GM12878 (cell line): ENCODE data around the gene MYO10.

ENCODE experiments used
- CTCF ChIP-seq, 3 experiments: IDR thresholded peaks in 2 of 3; conservative IDR thresholded peaks in 1 of 3; 2 replicates each; pipeline ENCODE4 v1.5.1; 2011; ENCODE audit warnings: low read depth in 3 of 3, low read length in 3 of 3, mild to moderate bottlenecking in 3 of 3, control low read depth in 2 of 3, moderate library complexity in 2 of 3, inconsistent platforms in 1 of 3, mixed read lengths in 1 of 3; ENCODE audit not compliant: control insufficient read depth in 2 of 3, insufficient read depth in 1 of 3; ENCODE audit errors: extremely low read depth in 1 of 3
- GABPA ChIP-seq: IDR thresholded peaks from 2 replicates; pipeline ENCODE4 v1.6.1; 2014; ENCODE audit warnings: antibody characterized with exemption, low read depth, mild to moderate bottlenecking, inconsistent platforms
- MAX ChIP-seq: IDR thresholded peaks from 2 replicates; pipeline ENCODE4 v1.6.1; 2012; ENCODE audit warnings: low read depth, low read length, improper control_type of control experiment
- RUNX3 ChIP-seq: IDR thresholded peaks from 2 replicates; pipeline ENCODE4 v1.6.1; 2012; ENCODE audit warnings: low read length, inconsistent platforms
- SIN3A ChIP-seq: IDR thresholded peaks from 2 replicates; pipeline ENCODE4 v1.6.1; 2012; ENCODE audit warnings: low read depth, low read length, improper control_type of control experiment
- TARDBP ChIP-seq: IDR thresholded peaks from 2 replicates; pipeline ENCODE4 v1.6.1; 2016; ENCODE audit warnings: borderline replicate concordance
- TCF7 ChIP-seq: IDR thresholded peaks from 2 replicates; pipeline ENCODE4 v1.6.1; 2014; ENCODE audit warnings: antibody characterized with exemption, borderline replicate concordance

GRCh38 chr5:16906255-16906654 lies 29.8 kb downstream of the MYO10 start:
- TF ChIP-seq SIN3A = no peak
- TF ChIP-seq TARDBP = no peak
- no peak for TF ChIP-seq TCF7
- TF ChIP-seq MAX = no peak
- TF ChIP-seq CTCF (IDR thresholded peaks at IDR 0.05 in 2 of 3, conservative IDR thresholded peaks at IDR 0.05 in 1 of 3; ENCODE audit: control insufficient read depth in 2 of 3, extremely low read depth in 1 of 3, insufficient read depth in 1 of 3, low read depth in 3 of 3, low read length in 3 of 3) = no peak
- TF ChIP-seq RUNX3 = no peak
- no peak for TF ChIP-seq GABPA
